ENCODE data around the gene LONRF3.

DNA sequence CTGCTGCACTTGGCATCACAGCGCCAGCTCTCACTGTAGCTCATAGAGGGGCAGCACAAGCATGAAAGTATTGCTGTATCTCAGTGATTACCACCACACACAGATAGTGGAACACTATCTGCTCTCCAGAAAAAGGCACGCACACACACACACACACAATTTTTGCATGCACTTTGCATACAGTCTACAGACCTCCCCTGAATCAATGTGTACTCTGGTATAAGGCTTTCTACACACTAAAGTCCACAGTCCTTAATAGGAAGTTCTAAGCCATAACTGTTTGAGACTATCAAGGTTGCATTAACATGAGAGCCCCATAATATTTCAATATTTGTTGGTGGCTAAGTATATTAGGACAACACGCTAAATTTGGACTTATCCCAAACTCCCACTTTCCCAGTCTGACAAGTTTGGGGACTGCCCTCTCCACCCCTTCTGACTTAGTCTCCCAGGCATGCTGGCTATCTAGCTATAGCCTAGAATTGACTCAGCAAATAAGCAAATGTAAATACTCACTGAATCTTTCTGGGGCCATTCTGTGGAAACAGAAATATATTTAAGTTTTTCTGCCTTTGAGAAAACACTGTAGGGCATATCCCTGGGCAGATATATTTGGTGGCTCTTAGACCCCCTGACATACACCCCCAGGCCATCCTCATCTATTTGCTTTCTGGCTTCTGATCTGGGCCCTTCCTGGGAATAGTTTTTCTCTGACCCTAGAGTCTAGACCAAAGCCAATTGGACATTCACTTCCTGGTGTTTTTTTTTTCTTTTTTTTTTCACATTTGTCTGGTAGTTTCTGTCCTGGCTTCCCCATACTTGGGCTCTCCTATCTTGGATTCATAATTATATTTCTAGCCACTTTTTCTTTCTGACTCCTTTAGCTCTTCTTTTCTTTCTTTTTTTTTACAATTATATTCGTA is 62.0 kb downstream of the LONRF3 start:
- TF ChIP-seq POLR2A (IDR thresholded peaks at IDR 0.05) (no peak), EP300 (IDR thresholded peaks at IDR 0.05) (no peak)
- TF ChIP-seq, protein P1, sequence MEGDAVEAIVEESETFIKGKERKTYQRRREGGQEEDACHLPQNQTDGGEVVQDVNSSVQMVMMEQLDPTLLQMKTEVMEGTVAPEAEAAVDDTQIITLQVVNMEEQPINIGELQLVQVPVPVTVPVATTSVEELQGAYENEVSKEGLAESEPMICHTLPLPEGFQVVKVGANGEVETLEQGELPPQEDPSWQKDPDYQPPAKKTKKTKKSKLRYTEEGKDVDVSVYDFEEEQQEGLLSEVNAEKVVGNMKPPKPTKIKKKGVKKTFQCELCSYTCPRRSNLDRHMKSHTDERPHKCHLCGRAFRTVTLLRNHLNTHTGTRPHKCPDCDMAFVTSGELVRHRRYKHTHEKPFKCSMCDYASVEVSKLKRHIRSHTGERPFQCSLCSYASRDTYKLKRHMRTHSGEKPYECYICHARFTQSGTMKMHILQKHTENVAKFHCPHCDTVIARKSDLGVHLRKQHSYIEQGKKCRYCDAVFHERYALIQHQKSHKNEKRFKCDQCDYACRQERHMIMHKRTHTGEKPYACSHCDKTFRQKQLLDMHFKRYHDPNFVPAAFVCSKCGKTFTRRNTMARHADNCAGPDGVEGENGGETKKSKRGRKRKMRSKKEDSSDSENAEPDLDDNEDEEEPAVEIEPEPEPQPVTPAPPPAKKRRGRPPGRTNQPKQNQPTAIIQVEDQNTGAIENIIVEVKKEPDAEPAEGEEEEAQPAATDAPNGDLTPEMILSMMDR (IDR thresholded peaks at IDR 0.05) = no peak
